Spleen (tissue), 7 donors: ENCODE results near the gene CCDC196.

ENCODE experiments used
- CTCF ChIP-seq, 11 experiments: fragments of 200-600 bp in 7 of 11; fragments of 450-650 bp in 4 of 11; sonication (generic) in 4 of 11; IDR thresholded peaks in 8 of 11; conservative IDR thresholded peaks in 3 of 11; 1 replicate in 7 of 11; 2 replicates in 4 of 11; pipeline versions ENCODE4 v1.4.0 to v1.8.0; 2016 to 2021; ENCODE audit warnings: antibody characterized with exemption in 11 of 11, inconsistent platforms in 4 of 11, mild to moderate bottlenecking in 1 of 11
- POLR2A ChIP-seq, 3 donors: fragments of 450-650 bp; IDR thresholded peaks; one replicate each; pipeline ENCODE4 v1.5.1; 2017; ENCODE audit warnings: antibody characterized with exemption in 3 of 3, mild to moderate bottlenecking in 1 of 3
- POLR2AphosphoS5 ChIP-seq, 3 donors: sonication (generic); formaldehyde crosslinking; IDR thresholded peaks; one replicate each; pipeline ENCODE4 v1.5.1; 2017; ENCODE audit warnings: antibody characterized with exemption in 3 of 3
- donor health status: DM: no; HTN: no; CAD: no; lungs with moderate emphysema.
- donor health status: DM: no; HTN: no; CAD: no.
- donor health status: DM: no; HTN: no; CAD: no.

- TF ChIP-seq CTCF (IDR thresholded peaks at IDR 0.05 in 8 of 11, conservative IDR thresholded peaks at IDR 0.05 in 3 of 11) = no peak
- no peak for TF ChIP-seq POLR2AphosphoS5 (IDR thresholded peaks at IDR 0.05)
- TF ChIP-seq POLR2A (IDR thresholded peaks at IDR 0.05) = no peak
Measured at GRCh38 chr14:66487164-66487563, 993 bp downstream of the CCDC196 start.
